Upper lobe of right lung (tissue), 1 donor: Measurements from ENCODE around the gene PPP6R1. TPM values are rescaled to one million over a fixed set of nuclear protein-coding genes. Genes with fewer than 3 reads are reported as not detected.
"Not testable (repeated sequence)": the region's sequence is repeated elsewhere in the genome, so short reads cannot be mapped to it uniquely, and the experiment has no call there.

Experiments
- ATAC-seq: fragments of 200-7000 bp; cut with Tn5 transposase; one replicate; pipeline ENCODE4 v1.9.1; 2020; ENCODE audit warnings: mild to moderate bottlenecking, moderate library complexity
- DNase-seq: peaks from one replicate; pipeline ENCODE4 v3.0.0-alpha.2; 2020
- H3K27ac ChIP-seq: fragments of 200-600 bp; one replicate; pipeline ENCODE4 v1.8.0; 2022
- H3K27me3 ChIP-seq: fragments of 200-600 bp; one replicate; pipeline ENCODE4 v1.8.0; 2022; ENCODE audit warnings: mild to moderate bottlenecking
- H3K36me3 ChIP-seq: fragments of 200-600 bp; one replicate; pipeline ENCODE4 v1.8.0; 2022
- H3K4me1 ChIP-seq: fragments of 200-600 bp; one replicate; pipeline ENCODE4 v1.8.0; 2022
- H3K4me3 ChIP-seq: fragments of 200-600 bp; one replicate; pipeline ENCODE4 v1.8.0; 2022; ENCODE audit warnings: mild to moderate bottlenecking
- H3K9me3 ChIP-seq: fragments of 200-600 bp; one replicate; pipeline ENCODE4 v1.8.0; 2022
- CTCF ChIP-seq: fragments of 200-600 bp; IDR thresholded peaks from one replicate; pipeline ENCODE4 v1.8.0; 2022; ENCODE audit warnings: antibody characterized with exemption
- intact Hi-C: fragments of 100-400 bp; cut with DNase I; formaldehyde crosslinking; loops from one replicate; pipeline ENCODE4 v1.11.0; 2022
- total RNA-seq: library from RNA; stranded (reverse); fragmentation: NEBNext Ultra II Directional; extraction: Animal tissue kit (Norgen Biotek cat#: 25700); gene quantifications from one replicate; pipeline ENCODE4 v1.2.1, GENCODE V29; 2021
- donor health status: DM: no; HTN: yes; CAD: no; lungs with severe emphysema.

The PPP6R1 gene
- total RNA-seq, 1 donor from 2014 or later, result 61.0 TPM

DNA sequence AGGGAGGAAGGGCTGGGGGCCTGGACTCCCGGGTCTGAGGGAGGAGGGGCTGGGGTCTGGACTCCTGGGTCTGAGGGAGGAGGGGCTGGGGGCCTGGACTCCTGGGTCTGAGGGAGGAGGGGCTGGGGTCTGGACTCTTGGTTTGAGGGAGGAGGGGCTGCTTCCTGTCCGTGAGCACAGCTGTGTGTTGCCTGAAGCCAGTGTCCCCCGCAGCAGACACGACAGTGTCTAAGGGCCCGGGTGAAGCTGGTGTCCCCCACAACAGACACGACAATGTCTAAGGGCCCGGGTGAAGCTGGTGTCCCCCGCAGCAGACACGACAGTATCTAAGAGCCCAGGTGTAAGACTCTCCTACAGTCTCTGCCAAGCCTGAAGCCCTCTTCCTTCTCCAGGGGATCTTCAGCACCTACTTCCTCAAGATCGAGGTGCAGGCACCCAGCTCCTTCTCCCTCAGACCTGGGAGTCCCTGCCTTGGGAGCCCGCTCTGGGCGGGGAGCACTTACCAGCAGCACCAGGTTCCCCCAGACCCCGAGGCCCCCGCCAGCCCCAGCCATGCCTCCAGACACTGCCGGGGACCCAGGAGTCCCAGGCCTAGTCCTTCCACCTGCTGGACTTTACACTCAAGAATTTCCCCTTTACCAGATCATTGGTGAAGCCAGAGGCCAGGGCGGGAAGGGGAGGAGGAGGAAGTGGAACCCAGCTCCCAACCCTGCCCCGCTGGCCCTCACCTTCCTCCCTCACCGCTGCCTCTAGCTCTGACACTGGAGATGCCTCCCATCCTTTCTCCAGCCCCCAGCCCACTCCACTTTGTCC lies 49.7 kb downstream of the PPP6R1 start, which contains the start of gene PTPRH:
TSS of gene PTPRH (minus strand) at position 622 of the 813 bp plus-strand sequence. CDS start at position 554, 68 bp downstream.
- Histone ChIP-seq H3K36me3 (no peaks in the 10 kb centered on the region), H3K27ac (no peak within 1 kb of the TSS), H3K4me3 (no peak within 1 kb of the TSS), H3K27me3 (no peaks in the 10 kb centered on the region), H3K9me3 (no peaks in the 10 kb centered on the region), H3K4me1 (peaks cover 5% of the 10 kb centered on the region)
- no peak for TF ChIP-seq CTCF
- DNase-seq, result no peak
- ATAC-seq, result peak; percentile 15
- intact Hi-C loops, result no loop called here

DNA sequence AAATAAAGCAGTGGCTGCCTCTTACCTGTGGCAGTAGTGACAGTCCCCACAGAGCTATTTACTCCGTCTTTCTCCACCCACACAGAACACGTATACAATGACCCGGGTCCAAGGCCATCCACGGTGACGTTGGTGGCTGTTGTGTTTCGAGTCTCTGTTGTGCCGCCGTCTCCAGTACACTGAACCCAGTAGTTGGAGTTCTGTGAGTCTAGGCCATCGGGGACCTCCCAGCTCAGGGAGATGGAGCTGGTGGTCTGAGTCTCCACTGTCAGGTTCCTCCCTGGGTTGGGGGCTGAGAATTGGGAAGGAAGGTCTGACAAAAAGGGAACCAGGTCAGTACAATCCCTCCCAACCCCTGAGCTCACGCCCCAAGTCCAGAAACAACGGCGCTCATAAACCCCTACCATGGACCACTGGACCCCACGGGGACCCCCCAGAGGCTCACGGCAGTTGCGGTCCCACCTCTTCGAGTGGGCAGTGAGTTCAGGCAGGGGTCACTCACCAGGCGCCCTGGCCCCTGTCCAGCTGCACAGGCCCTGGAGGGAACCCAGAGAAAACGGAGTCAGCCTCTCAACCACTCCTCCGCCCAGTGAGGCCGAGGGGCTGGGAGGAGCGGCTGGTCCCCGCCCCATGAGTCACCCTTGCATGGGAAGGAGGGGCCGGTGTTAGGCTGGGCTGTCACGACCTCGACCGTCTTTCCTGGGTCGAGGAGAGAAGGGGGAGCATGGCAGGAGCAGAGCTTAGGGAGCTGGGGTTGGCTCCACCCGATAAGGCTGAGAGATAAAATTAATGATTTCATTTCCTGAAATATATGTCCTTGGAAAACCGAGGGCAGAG lies 51.9 kb downstream of the PPP6R1 start:
- no peak for TF ChIP-seq CTCF
- ATAC-seq, result peak; percentile 90
- no peak overlapping the region for H3K4me3 ChIP-seq
- peaks cover 5% of the 10 kb centered on the region for H3K4me1 ChIP-seq
- no peak overlapping the region for H3K27ac ChIP-seq
- intact Hi-C loops, result no loop called here
- no peaks in the 10 kb centered on the region for H3K27me3 ChIP-seq
- H3K36me3 ChIP-seq, result no peaks in the 10 kb centered on the region
- DNase-seq, result peak; percentile 79
- no peaks in the 10 kb centered on the region for H3K9me3 ChIP-seq

- H3K4me3 ChIP-seq, intact Hi-C loops, DNase-seq, H3K4me1 ChIP-seq, H3K36me3 ChIP-seq, H3K27ac ChIP-seq, H3K27me3 ChIP-seq, H3K9me3 ChIP-seq: not testable (repeated sequence)
- ATAC-seq, result peak; percentile 27
Observed at GRCh38 chr19:55202199-55202598, 56.6 kb downstream of the PPP6R1 start.

GRCh38 chr19:55199620-55200204 lies 59.1 kb downstream of the PPP6R1 start:
- intact Hi-C loops, result no loop called here
- Histone ChIP-seq H3K27ac (no peak overlapping the region), H3K9me3 (no peaks in the 10 kb centered on the region), H3K27me3 (peaks cover 7% of the 10 kb centered on the region), H3K4me3 (no peak overlapping the region), H3K4me1 (no peaks in the 10 kb centered on the region), H3K36me3 (no peaks in the 10 kb centered on the region)
- ATAC-seq, result no peak
- no peak for TF ChIP-seq CTCF
- DNase-seq, result no peak

- Histone ChIP-seq H3K36me3 (no peaks in the 10 kb centered on the region), H3K27ac (no peak overlapping the region), H3K4me1 (no peaks in the 10 kb centered on the region), H3K27me3 (peaks cover 7% of the 10 kb centered on the region), H3K9me3 (no peaks in the 10 kb centered on the region), H3K4me3 (no peak overlapping the region)
- intact Hi-C loops, result no loop called here
- DNase-seq, result no peak
- ATAC-seq, result no peak
- no peak for TF ChIP-seq CTCF
Observed at GRCh38 chr19:55198651-55199050, 60.2 kb downstream of the PPP6R1 start.
